ENCODE data around the gene RGSL1.

The RGSL1 gene

DNA sequence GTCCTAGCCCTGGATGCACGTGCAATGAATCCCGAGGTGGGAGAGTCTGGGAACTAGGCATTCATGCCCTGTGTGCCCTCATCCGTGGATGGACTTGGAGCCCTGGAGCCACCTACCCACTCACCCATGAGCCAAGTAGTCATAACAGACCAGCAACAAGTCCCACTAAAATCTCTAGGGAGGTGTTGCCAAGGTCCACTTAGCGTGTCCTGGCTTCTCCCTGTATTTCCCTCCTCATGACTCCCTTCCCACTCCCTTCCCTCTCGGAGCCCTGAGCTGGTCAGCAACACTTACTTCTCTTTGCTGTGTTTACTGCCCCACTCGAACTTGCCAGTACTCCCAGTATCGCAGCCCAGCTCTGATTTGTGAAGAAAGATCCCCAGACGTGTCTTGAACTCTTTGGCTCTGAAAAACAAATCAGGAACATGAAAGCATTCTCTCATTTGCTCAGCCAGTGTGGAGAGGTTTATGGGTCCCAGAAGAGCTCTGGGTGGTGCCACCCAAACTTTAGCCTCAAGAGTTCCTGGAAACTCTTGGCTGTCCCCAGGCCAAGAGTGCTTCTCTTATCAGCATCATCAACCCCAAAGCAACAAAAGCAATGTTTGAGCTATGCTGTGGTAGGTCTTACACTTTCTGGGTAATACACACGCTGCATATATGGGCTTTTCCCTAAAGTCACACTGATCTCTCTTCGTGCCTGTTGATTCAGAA is 153.1 kb downstream of the RGSL1 start:
- in situ Hi-C loops (cut with MboI; ENCODE audit: low pct_unique_long_range_greater_than_20kb, low sequenced_read_pairs) = loop anchor here (10.0 kb wide), 1 partner anchor 182 kb away; the partner anchor contains the start of gene NPL
- no peak for DNase-seq

DNA sequence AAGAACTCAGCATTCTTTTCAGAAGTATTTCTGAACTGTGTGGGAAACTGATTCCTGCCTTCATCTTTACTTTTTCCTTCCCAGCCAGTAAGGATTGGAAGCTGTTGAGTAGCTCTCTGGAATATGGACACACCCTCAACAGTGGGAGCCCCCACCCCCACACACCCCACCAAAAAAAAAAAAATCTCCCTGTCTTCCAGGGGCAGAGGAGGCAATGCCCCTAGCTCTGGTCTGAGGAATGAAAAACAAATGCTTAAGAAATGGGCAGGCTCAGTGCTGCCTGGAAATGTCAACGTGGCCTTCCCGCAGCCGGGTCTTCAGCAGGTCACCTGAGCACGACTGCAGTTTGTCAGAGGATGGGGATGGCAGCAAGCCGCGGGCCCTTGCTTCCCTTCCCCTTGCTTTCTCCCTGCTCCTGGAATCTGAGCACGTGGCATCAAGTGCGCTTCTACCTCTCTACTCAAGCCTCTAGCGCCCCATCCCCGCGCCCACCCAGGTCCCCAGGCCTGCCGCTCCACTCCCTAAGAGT is 153.8 kb downstream of the RGSL1 start:
- DNase-seq = no peak
- in situ Hi-C loops (cut with MboI; ENCODE audit: low pct_unique_long_range_greater_than_20kb, low sequenced_read_pairs) = loop anchor here (10.0 kb wide), 1 partner anchor 181 kb away; the partner anchor contains the start of gene NPL

DNA sequence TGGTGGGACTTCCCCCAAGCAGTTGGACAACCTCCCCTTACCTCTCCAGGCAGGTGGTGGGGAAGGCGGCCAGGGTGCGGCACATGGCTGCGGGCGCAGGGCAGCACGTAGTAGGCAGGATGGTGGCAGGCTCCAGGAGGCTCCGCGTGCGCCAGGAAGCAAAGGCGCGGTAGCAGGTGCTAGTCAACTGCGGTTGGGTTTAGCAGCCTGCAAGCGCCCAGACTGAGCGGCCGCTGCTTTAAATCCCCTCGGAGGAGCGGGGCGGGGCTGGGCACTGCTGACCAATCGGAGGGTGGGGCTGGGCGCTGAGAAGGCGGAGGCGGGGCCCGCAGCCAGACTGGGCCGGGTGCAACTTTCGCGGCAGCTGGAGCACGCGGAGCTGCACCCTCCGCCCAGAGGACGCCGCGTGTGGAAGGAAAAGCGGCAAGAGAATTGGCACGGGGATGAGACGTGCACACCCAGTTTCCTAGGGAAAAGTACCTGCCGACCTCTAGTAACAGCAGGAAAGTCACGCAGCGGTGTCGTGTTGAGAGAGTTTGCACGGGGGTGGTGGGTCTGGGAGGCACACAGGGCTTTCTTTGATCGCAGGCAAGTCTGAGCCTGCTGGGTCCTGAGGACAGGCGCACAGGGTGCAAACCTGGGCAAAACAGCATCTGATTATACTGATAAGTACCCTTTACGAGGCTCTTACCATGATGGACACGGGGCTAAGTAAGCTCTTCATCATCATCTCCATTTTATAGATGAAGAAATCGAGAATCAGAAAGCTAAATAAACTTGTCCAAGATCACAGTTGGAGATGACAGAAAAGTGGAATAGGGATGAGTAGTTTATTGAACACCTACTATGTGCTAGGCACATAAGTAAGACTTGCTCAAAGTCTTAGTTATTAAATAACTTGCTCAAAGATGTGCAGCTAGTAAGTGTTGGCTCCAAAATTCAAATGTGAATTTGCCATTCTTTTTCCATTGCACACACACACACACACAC is 154.5 kb downstream of the RGSL1 start, which contains the start of gene RGS16:
Gene RGS16, minus strand, starts transcription at position 215 of the 990 bp plus-strand sequence. Its CDS starts 130 bp downstream, at position 85.
- peak; percentile 88 for DNase-seq
- in situ Hi-C loops (cut with MboI; ENCODE audit: low pct_unique_long_range_greater_than_20kb, low sequenced_read_pairs) = loop anchor here (10.0 kb wide), 1 partner anchor 180 kb away; the partner anchor contains the start of gene NPL

DNA sequence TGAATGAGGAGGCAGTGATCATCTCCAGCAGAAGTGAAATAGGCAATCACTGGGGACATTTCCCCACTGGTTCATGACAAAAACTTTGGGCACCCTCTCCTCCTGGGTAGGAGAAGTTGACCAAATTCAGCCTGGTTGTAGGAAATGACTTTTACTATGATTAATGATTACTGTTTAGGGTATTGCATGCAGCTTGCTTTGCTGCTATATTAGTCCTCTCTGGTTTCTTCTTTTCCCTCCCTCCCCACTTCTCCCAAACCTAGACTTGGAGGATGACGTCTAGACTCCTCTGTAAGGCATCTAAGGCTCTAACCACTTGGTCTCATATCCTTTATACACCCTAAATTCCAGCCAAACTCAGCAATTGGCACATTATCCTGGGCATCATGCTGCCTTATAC is 157.6 kb downstream of the RGSL1 start:
- DNase-seq = no peak
- in situ Hi-C loops (cut with MboI; ENCODE audit: low pct_unique_long_range_greater_than_20kb, low sequenced_read_pairs) = loop anchor here (10.0 kb wide), 1 partner anchor 177 kb away; the partner anchor contains the start of gene NPL

DNA sequence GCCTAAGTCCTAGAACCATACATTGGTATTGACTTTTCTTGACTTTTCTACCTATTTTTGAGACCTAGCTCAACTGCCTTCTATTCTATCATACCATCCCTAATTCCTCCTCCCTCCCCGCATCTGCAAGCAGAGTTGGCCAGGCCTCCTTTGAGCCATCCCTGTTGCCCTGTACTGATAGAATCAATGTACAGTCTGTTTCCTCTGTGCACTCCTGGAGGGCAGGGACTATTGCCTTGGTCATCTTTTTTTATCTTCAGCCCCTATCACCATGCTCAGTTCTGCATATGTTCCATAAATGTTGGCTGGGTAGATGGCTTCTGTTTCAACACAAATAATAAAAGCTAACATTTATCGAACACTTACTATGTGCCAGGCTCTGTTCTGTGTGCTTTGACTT is 158.3 kb downstream of the RGSL1 start:
- in situ Hi-C loops (cut with MboI; ENCODE audit: low pct_unique_long_range_greater_than_20kb, low sequenced_read_pairs) = loop anchor here (10.0 kb wide), 1 partner anchor 177 kb away; the partner anchor contains the start of gene NPL
- no peak for DNase-seq

DNA sequence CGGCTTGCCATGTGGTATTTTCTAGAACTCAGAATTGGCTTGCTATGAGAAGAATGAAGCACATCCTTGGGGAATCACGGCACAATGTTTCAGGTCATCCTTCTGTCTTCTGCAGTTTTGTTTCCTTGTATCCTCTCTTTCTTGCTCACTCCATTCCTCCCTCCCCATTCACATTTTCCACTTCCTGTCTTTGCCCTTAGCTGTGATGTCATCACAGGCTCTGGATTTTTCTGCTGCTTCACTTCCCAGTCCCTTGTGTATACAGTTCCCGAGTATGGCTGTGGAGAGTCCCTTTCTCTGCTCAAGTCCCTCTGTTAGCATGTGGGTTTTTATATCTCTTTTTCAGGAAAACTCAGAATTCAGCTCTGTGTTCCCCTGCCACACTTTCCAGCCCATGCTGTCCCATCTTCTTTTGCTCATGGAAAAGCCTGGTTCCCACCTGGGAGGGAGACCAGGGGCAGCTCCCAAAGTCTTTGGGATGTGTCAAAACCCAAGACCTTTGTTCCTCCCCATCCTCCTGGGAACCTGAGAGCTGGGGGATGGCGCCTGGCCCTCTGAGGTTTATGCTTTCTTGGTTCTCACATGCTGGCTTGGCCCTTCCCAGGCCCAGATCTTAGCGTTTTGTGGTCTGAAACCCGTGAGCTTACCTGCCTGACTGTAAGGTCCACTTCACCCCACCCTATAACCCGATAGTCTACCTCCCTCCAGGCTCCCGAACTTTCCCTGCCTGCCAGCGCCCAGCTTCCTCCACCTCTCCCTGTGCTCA is 159.1 kb downstream of the RGSL1 start:
- in situ Hi-C loops (cut with MboI; ENCODE audit: low pct_unique_long_range_greater_than_20kb, low sequenced_read_pairs) = loop anchor here (10.0 kb wide), 1 partner anchor 176 kb away; the partner anchor contains the start of gene NPL
- DNase-seq = no peak
